ENCODE results near the gene LSAMP.

Gene LSAMP

DNA sequence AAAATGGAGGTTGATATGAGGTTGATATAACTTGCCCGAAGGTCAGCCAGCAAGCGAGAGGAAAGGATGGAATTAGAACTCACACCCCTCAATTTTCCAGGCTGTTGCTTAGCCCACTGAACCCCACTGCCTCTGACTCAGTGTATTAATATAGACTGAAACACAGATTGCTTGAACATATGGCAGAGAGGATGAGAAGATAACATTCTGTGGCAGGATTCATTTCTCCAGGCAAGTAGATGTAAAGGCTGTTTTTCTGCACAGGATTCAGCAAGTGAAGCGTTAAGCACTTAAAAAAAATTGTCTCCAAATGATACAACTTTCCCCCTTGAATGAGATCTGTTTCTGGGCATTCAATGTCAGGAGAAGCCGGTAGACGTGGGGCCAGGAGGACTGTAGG is 486.8 kb downstream of the LSAMP start:
- no peak for DNase-seq (ENCODE audit: low read depth in 2 of 2)

GRCh38 chr3:115947325-115947724 is 498.0 kb downstream of the LSAMP start:
- no peak for DNase-seq (ENCODE audit: low read depth in 2 of 2)

GRCh38 chr3:115943579-115943978 is 501.7 kb downstream of the LSAMP start:
- no peak for DNase-seq (ENCODE audit: low read depth in 2 of 2)

GRCh38 chr3:115937054-115937453 is 508.2 kb downstream of the LSAMP start:
- no peak for DNase-seq (ENCODE audit: low read depth in 2 of 2)

- no peak for DNase-seq (ENCODE audit: low read depth in 2 of 2)
Observed at GRCh38 chr3:115932807-115933206, 512.5 kb downstream of the LSAMP start.

DNA sequence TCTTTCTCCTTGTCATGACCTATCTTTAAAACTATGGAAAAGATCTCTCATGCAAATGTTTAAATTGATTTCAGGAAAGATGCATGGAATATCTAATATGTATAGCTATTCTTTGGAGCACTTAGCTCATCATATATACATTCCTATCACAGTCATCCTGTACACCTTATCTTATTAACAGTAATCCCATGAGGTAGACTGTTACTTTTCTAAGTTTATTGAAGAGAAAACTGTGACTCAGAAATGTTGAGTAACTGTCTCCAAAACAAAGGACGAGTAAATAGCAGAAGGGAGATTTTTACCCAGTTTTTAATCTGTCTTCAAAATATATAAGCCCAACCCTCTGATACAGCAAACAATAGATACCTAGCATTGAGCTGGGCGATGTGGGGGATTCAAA is 513.7 kb downstream of the LSAMP start:
- no peak for DNase-seq (ENCODE audit: low read depth in 2 of 2)

GRCh38 chr3:115930922-115931321 is 514.4 kb downstream of the LSAMP start:
- DNase-seq (ENCODE audit: low read depth in 2 of 2) = no peak

GRCh38 chr3:115930168-115930567 is 515.1 kb downstream of the LSAMP start:
- no peak for DNase-seq (ENCODE audit: low read depth in 2 of 2)

DNA sequence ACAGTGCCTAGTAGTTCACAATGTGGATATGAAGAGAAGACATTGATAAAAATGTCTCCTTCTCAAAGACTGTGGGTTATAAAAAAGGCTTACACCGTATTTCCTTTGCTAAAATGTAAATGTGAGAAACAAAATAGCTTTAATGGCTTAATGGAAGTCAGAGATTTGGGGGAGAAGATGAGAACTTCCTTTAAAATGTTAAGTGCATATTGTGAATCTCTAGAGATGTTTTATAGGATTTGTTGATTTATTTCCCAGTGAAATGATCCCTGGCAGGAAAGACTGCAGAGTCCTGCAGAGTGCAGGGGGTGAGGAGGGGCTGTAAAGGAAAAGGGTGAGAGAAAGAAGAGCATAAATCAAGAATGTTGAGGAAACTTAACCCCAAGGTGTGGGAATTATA is 516.9 kb downstream of the LSAMP start:
- DNase-seq (ENCODE audit: low read depth in 2 of 2) = no peak

DNA sequence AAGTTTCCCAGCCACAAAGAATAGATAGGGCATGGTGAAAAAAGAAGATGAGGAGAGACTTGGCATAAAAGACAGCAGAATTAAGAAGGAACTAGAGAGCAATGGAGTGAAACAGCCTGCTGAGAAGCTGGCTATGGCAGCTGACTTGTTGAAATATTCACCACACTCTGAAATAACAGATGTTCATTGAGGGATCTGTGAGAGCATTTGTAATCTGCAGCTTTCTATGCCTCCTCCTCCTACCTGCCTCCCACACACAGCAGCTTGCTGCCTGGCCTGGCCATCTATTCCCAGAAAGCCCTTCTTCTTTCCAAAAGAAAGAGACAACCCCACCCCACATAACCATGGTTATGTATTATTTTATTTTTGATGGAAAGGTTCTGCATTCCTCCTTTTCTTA is 518.1 kb downstream of the LSAMP start:
- DNase-seq (ENCODE audit: low read depth in 2 of 2) = no peak

GRCh38 chr3:115922681-115923347 is 522.5 kb downstream of the LSAMP start:
- DNase-seq (ENCODE audit: low read depth in 2 of 2) = no peak

DNA sequence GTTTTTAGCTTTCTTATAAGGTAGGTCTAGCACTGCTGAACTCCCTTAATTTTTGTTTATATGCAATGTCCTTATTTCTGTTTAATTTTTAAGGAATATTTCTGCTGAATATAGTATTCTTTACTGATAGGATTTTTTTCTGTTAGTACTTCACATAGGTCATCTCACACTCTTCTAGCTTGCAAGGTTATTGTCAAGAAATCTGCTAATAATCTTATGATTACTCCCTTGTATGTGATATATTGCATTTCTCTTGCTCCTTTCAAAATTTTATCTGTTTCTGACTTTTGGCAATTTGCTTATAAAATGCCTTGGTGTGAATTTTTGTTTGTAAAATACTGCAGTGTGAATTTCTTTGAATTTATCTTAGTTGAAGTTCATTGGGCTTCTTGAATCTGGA is 523.6 kb downstream of the LSAMP start:
- no peak for DNase-seq (ENCODE audit: low read depth in 2 of 2)

DNA sequence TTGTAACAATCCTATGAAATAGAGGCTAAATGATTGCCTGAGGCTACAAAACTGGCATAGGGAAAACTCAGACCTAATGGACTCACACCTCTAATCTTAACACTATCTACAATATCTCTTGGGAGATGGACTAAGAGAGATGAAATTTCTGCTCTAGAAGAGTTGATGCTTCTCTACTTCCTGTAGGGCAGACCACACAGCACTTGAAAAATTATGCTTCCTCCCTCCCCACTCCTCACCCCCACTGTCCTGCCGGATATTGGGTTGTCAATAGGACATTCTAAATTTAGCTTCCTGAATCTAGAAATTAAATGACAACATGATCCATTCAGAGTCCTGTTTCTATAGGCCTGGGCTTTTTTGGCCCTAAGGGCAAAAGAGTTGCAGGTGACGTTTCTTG is 526.4 kb downstream of the LSAMP start:
- no peak for DNase-seq (ENCODE audit: low read depth in 2 of 2)

- no peak for DNase-seq (ENCODE audit: low read depth in 2 of 2)
Observed at GRCh38 chr3:115916866-115917265, 528.4 kb downstream of the LSAMP start.

DNA sequence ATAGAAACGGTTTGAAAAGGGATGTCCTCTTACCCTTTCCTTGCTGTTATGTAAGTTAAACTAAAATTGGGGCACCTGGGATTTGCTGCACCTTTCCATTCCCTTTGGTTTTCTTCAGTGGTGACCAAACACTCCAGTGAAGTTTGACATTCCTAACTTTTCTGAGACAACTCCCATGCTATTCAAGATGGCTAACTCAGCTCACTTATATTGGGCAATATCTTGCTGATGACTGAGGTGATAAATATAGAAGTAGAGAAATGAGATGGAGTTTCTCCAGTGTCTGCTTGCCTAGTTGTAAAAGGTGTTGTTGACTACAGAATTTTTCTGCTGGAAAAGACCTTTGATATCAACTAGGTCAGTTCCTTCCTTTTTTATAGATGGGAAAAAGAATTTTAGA is 530.2 kb downstream of the LSAMP start:
- DNase-seq (ENCODE audit: low read depth in 2 of 2) = no peak

DNA sequence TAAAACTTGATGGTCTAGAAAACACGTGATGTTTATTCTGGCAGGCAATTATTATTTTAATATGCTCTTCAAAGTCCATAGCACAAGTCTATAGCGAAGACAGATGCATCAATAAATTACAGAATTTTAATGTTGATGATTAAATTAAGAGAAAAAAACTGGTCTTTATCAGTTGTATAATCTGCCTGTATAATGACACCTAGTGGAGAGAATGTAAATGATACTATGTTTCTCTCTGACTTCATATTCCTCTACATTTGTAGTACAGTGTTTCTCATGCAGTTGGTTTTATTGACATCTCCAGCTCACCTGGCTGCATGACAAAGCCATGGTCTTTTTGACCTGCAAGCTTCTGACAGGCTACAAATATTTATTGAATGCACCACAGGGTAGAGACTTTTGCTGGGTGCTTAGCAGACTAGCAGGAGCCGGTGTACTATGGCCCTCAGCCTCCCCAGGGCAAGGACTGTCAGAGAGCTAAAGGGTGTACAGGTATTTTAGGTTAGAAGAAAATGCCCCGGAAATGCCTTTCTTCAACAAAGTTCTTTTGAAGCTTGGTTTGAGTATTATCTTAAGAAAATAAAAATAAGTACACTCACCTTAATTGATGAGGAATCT is 532.1 kb downstream of the LSAMP start:
- DNase-seq (ENCODE audit: low read depth in 2 of 2) = no peak

- no peak for DNase-seq (ENCODE audit: low read depth in 2 of 2)
Observed at GRCh38 chr3:115912372-115912771, 532.9 kb downstream of the LSAMP start.

GRCh38 chr3:115905871-115906270 is 539.4 kb downstream of the LSAMP start:
- DNase-seq (ENCODE audit: low read depth in 2 of 2) = no peak

DNA sequence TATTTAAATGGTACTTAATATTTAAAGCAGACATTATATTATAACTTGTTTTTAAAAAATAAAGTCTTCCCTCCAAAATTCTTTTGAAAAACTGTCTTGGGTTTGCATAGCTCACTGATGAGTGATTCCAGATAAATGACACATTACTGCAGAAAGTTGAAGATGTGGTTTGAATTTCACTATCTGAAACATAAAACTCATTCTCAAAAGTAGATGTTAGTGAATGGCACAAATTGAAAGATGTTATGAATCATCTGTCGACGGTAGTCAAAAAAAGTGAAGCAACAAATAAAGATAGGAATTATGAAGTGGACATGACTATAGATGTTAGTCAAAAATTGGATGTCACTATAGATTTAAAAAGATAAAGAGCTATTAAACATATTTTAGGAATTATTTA is 541.4 kb downstream of the LSAMP start:
- DNase-seq (ENCODE audit: low read depth in 2 of 2) = no peak

GRCh38 chr3:115901008-115901407 is 544.3 kb downstream of the LSAMP start:
- DNase-seq (ENCODE audit: low read depth in 2 of 2) = no peak

- DNase-seq (ENCODE audit: low read depth in 2 of 2) = no peak
Observed at GRCh38 chr3:115899535-115899934, 545.8 kb downstream of the LSAMP start.

- no peak for DNase-seq (ENCODE audit: low read depth in 2 of 2)
Observed at GRCh38 chr3:115898656-115899410, 546.5 kb downstream of the LSAMP start.

DNA sequence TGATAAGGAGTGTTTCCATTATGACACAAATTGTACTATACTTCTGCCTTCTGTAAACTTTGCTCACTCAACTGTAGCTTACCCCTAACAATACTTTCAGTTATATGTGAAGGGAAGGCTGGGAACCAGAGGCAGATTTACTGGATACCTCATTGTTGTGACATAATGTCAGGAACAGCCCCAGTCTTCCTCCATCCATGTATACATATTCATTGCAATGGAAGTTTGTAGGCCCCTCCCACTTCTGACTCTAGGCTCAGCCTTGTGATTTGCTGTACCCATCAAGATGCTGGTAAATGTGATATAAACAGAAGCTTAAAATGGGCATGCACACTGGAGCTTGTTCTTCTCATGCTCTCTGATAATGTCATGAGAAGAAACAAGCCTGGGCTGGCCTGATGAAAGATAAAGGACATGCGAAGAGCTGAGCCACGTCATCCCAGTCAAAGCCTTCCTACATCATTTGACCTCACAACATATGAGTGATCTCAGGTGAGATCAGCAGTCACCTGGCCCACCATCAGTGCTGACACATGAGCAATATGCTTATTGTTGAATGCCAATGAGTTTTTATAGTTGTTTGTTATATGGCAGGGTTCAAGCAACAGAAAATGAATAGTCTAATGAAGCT is 554.2 kb downstream of the LSAMP start:
- no peak for DNase-seq (ENCODE audit: low read depth in 2 of 2)
